ENCODE data around the gene CMC2.

The CMC2 gene

GRCh38 chr16:80974649-80975376 is 31.9 kb downstream of the CMC2 start:
- TF ChIP-seq EZH2phosphoT487 (conservative IDR thresholded peaks at IDR 0.05; ENCODE audit: low read length) (no peak), CTCF (IDR thresholded peaks at IDR 0.05; ENCODE audit: insufficient read depth, low read length, poor library complexity, severe bottlenecking) (peak; percentile 44)
- Histone ChIP-seq H2AFZ (ENCODE audit: low read depth, low read length, severe bottlenecking) (no peak overlapping the region), H4K20me1 (ENCODE audit: low read depth, low read length) (no peaks in the 10 kb centered on the region), H3K9ac (ENCODE audit: low read length) (no peak overlapping the region), H3F3A (ENCODE audit: insufficient read depth) (no peaks in the 10 kb centered on the region), H3K79me2 (ENCODE audit: insufficient read depth, low read length) (no peaks in the 10 kb centered on the region), H3K9me3 (ENCODE audit: insufficient read depth, low read length) (no peaks in the 10 kb centered on the region), H3K4me3 (ENCODE audit: insufficient read depth, low read length, poor library complexity, severe bottlenecking) (no peak overlapping the region), H3K27me3 (ENCODE audit: low read length) (no peaks in the 10 kb centered on the region), H3K27ac (ENCODE audit: low read depth, low read length) (no peak overlapping the region), H3K9me2 (replicated peaks; ENCODE audit: insufficient read depth, low read length) (no peaks in the 10 kb centered on the region), H3K36me3 (ENCODE audit: low read length) (0 out of 2 replicates have a peak, but pooled peaks cover 6% of the 10 kb centered on the region), H3K4me2 (ENCODE audit: low read depth, low read length, poor library complexity, severe bottlenecking) (no peak overlapping the region)

GRCh38 chr16:80973991-80974390 is 32.7 kb downstream of the CMC2 start:
- Histone ChIP-seq H3K4me2 (ENCODE audit: low read depth, low read length, poor library complexity, severe bottlenecking) (no peak overlapping the region), H3K36me3 (ENCODE audit: low read length) (0 out of 2 replicates have a peak, but pooled peaks cover 6% of the 10 kb centered on the region), H3K27me3 (ENCODE audit: low read length) (no peaks in the 10 kb centered on the region), H3K79me2 (ENCODE audit: insufficient read depth, low read length) (no peaks in the 10 kb centered on the region), H3K27ac (ENCODE audit: low read depth, low read length) (no peak overlapping the region), H3K9ac (ENCODE audit: low read length) (no peak overlapping the region), H3F3A (ENCODE audit: insufficient read depth) (no peaks in the 10 kb centered on the region), H2AFZ (ENCODE audit: low read depth, low read length, severe bottlenecking) (no peak overlapping the region), H4K20me1 (ENCODE audit: low read depth, low read length) (no peaks in the 10 kb centered on the region), H3K9me3 (ENCODE audit: insufficient read depth, low read length) (no peaks in the 10 kb centered on the region), H3K9me2 (replicated peaks; ENCODE audit: insufficient read depth, low read length) (no peaks in the 10 kb centered on the region), H3K4me3 (ENCODE audit: insufficient read depth, low read length, poor library complexity, severe bottlenecking) (no peak overlapping the region)
- TF ChIP-seq EZH2phosphoT487 (conservative IDR thresholded peaks at IDR 0.05; ENCODE audit: low read length) (no peak), CTCF (IDR thresholded peaks at IDR 0.05; ENCODE audit: insufficient read depth, low read length, poor library complexity, severe bottlenecking) (no peak)

GRCh38 chr16:80972611-80973010 is 34.1 kb downstream of the CMC2 start:
- Histone ChIP-seq H3K9me3 (ENCODE audit: insufficient read depth, low read length) (no peaks in the 10 kb centered on the region), H3K27me3 (ENCODE audit: low read length) (no peaks in the 10 kb centered on the region), H3K36me3 (ENCODE audit: low read length) (0 out of 2 replicates have a peak, but pooled peaks cover 6% of the 10 kb centered on the region), H3K4me3 (ENCODE audit: insufficient read depth, low read length, poor library complexity, severe bottlenecking) (no peak overlapping the region), H3F3A (ENCODE audit: insufficient read depth) (no peaks in the 10 kb centered on the region), H3K9me2 (replicated peaks; ENCODE audit: insufficient read depth, low read length) (no peaks in the 10 kb centered on the region), H3K79me2 (ENCODE audit: insufficient read depth, low read length) (no peaks in the 10 kb centered on the region), H2AFZ (ENCODE audit: low read depth, low read length, severe bottlenecking) (no peak overlapping the region), H3K27ac (ENCODE audit: low read depth, low read length) (no peak overlapping the region), H3K9ac (ENCODE audit: low read length) (no peak overlapping the region), H4K20me1 (ENCODE audit: low read depth, low read length) (no peaks in the 10 kb centered on the region), H3K4me2 (ENCODE audit: low read depth, low read length, poor library complexity, severe bottlenecking) (no peak overlapping the region)
- TF ChIP-seq CTCF (IDR thresholded peaks at IDR 0.05; ENCODE audit: insufficient read depth, low read length, poor library complexity, severe bottlenecking) (no peak), EZH2phosphoT487 (conservative IDR thresholded peaks at IDR 0.05; ENCODE audit: low read length) (no peak)

All from SU-DHL-6 (cell line).